Activated naive CD4-positive, alpha-beta T cell treated with Interleukin-2 at 50 U/mL for 16 hours (primary cell): ENCODE measurements around the gene RELB.
A peak's percentile ranks its signal among the peaks of the same experiment; 100 is the strongest.

Experiments
- DNase-seq: peaks from one replicate; pipeline ENCODE4 v3.0.0-alpha.2; 2020

RELB gene

DNA sequence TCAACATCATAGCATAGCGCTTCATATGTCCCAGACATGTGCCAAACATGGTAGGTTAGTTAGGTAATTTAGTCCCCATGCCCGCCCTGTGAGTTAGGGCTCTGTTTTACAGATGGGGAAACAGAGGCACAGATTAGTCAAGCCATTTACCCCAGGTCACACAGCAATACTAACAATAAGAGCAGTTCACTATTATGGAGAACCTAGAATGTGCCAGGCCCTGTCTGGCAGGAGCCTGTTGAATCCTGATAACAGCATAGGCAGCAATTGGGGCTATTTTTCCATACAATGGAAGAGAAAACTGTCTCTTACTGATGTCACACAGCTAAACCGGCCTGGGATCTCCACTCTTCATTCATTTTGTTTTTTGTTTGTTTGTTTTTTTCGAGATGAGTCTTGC lies 85.2 kb downstream of the RELB start:
- DNase-seq = no peak

DNA sequence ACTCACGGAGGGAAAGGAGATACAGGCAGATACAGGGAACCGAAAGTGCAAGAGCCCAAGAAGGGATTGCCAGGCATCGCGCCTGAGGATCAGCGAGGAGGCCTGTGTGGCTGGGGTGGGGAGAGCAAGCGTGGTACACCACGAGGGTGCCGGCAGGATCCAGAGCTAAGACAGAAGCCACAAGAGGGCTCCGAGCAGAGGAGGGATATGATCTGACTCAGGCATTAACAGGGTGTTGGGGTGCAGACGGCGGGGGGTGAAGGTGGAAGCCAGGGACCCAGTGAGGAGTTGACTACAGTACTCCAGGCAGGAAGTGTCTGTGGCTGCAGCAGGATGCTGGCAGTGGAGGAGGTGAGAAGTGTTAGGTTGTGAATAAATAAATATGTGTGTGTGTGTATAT lies 86.3 kb downstream of the RELB start:
- DNase-seq = peak; percentile 56
